Measurements from ENCODE around the gene MME.
"Not testable (repeated sequence)": the region's sequence is repeated elsewhere in the genome, so short reads cannot be mapped to it uniquely, and the experiment has no call there.

MME gene

GRCh38 chr3:155131104-155131503 is 51.0 kb downstream of the MME start:
- peaks cover 45% of the 10 kb centered on the region for H3K36me3 Mint-ChIP-seq (ENCODE audit: low read depth)
- H3K27me3 Mint-ChIP-seq (ENCODE audit: low read depth), result no peaks in the 10 kb centered on the region
- peak overlapping the region in 1 of 3 experiments; percentile 4 for H3K27ac Mint-ChIP-seq
- H3K4me3 Mint-ChIP-seq, result no peak overlapping the region
- TF ChIP-seq CTCF (IDR thresholded peaks at IDR 0.05; ENCODE audit: unreplicated experiment in 3 of 3), result no peak
- H3K4me1 Mint-ChIP-seq, result no peaks in the 10 kb centered on the region
- no peaks in the 10 kb centered on the region for H3K9me3 Mint-ChIP-seq

- H3K4me3 Mint-ChIP-seq; H3K27ac Mint-ChIP-seq; H3K4me1 Mint-ChIP-seq; H3K27me3 Mint-ChIP-seq (ENCODE audit: low read depth); H3K9me3 Mint-ChIP-seq: not testable (repeated sequence)
- H3K36me3 Mint-ChIP-seq (ENCODE audit: low read depth), result peaks cover 36% of the 10 kb centered on the region
Measured at GRCh38 chr3:155134311-155134710, 54.2 kb downstream of the MME start.

- TF ChIP-seq CTCF (IDR thresholded peaks at IDR 0.05; ENCODE audit: unreplicated experiment in 3 of 3), result no peak
- Mint-ChIP-seq H3K36me3 (ENCODE audit: low read depth) (peaks cover 42% of the 10 kb centered on the region), H3K4me3 (no peak overlapping the region), H3K4me1 (no peaks in the 10 kb centered on the region), H3K9me3 (no peaks in the 10 kb centered on the region), H3K27ac (no peak overlapping the region), H3K27me3 (ENCODE audit: low read depth) (no peaks in the 10 kb centered on the region)
Measured at GRCh38 chr3:155135003-155135402, 54.9 kb downstream of the MME start.

- Mint-ChIP-seq H3K4me3 (no peak overlapping the region), H3K9me3 (no peaks in the 10 kb centered on the region), H3K36me3 (ENCODE audit: low read depth) (peaks cover 51% of the 10 kb centered on the region), H3K27me3 (ENCODE audit: low read depth) (no peaks in the 10 kb centered on the region), H3K27ac (peak overlapping the region; percentile 77 to 95 (median 82)), H3K4me1 (no peaks in the 10 kb centered on the region)
- TF ChIP-seq CTCF (IDR thresholded peaks at IDR 0.05; ENCODE audit: unreplicated experiment in 3 of 3), result no peak
Measured at GRCh38 chr3:155138677-155139076, 58.6 kb downstream of the MME start.

- H3K4me1 Mint-ChIP-seq, result no peaks in the 10 kb centered on the region
- peaks cover 6% of the 10 kb centered on the region for H3K27me3 Mint-ChIP-seq (ENCODE audit: low read depth)
- no peaks in the 10 kb centered on the region for H3K9me3 Mint-ChIP-seq
- H3K4me3 Mint-ChIP-seq, result no peak overlapping the region
- H3K36me3 Mint-ChIP-seq (ENCODE audit: low read depth), result peaks cover 61% of the 10 kb centered on the region
- no peak for TF ChIP-seq CTCF (IDR thresholded peaks at IDR 0.05; ENCODE audit: unreplicated experiment in 3 of 3)
- peak overlapping the region in 1 of 3 experiments; percentile 26 for H3K27ac Mint-ChIP-seq
Measured at GRCh38 chr3:155147588-155147987, 67.5 kb downstream of the MME start.

- Mint-ChIP-seq H3K27me3 (ENCODE audit: low read depth) (peaks cover 6% of the 10 kb centered on the region), H3K9me3 (no peaks in the 10 kb centered on the region), H3K4me1 (peaks cover under 1% of the 10 kb centered on the region), H3K36me3 (ENCODE audit: low read depth) (peaks cover 66% of the 10 kb centered on the region), H3K27ac (no peak overlapping the region), H3K4me3 (no peak overlapping the region)
- TF ChIP-seq CTCF (IDR thresholded peaks at IDR 0.05; ENCODE audit: unreplicated experiment in 3 of 3), result no peak
Measured at GRCh38 chr3:155149494-155149893, 69.4 kb downstream of the MME start.
